Measurements from ENCODE around the gene FOXD4.
"Not testable (repeated sequence)": the region's sequence is repeated elsewhere in the genome, so short reads cannot be mapped to it uniquely, and the experiment has no call there.

FOXD4 gene

GRCh38 chr9:94992-95391 is 23.2 kb downstream of the FOXD4 start:
- H3K36me3 ChIP-seq (replicated peaks; ENCODE audit: low read depth, low read length); H2AFZ ChIP-seq (ENCODE audit: low read depth, low read length); H3K9me3 ChIP-seq (ENCODE audit: insufficient read depth, low read length); H4K20me1 ChIP-seq (ENCODE audit: insufficient read depth, low read length); H3K27me3 ChIP-seq (ENCODE audit: low read depth, low read length); H3K4me3 ChIP-seq (ENCODE audit: low read length); H3K4me2 ChIP-seq (ENCODE audit: low read length); H3K4me1 ChIP-seq (ENCODE audit: low read length); H3K27ac ChIP-seq (ENCODE audit: low read length); H3K9ac ChIP-seq (ENCODE audit: low read length); H3K79me2 ChIP-seq (ENCODE audit: low read length): not testable (repeated sequence)

- H3K79me2 ChIP-seq (ENCODE audit: low read length); H3K4me2 ChIP-seq (ENCODE audit: low read length); H4K20me1 ChIP-seq (ENCODE audit: insufficient read depth, low read length); H3K9me3 ChIP-seq (ENCODE audit: insufficient read depth, low read length); H3K4me3 ChIP-seq (ENCODE audit: low read length); H3K27me3 ChIP-seq (ENCODE audit: low read depth, low read length); H3K4me1 ChIP-seq (ENCODE audit: low read length); H3K9ac ChIP-seq (ENCODE audit: low read length); H3K36me3 ChIP-seq (replicated peaks; ENCODE audit: low read depth, low read length); H3K27ac ChIP-seq (ENCODE audit: low read length); H2AFZ ChIP-seq (ENCODE audit: low read depth, low read length): not testable (repeated sequence)
Measured at GRCh38 chr9:94323-94722, 23.9 kb downstream of the FOXD4 start.

GRCh38 chr9:93909-94308 is 24.3 kb downstream of the FOXD4 start:
- H3K4me3 ChIP-seq (ENCODE audit: low read length); H4K20me1 ChIP-seq (ENCODE audit: insufficient read depth, low read length); H3K4me2 ChIP-seq (ENCODE audit: low read length); H3K4me1 ChIP-seq (ENCODE audit: low read length); H2AFZ ChIP-seq (ENCODE audit: low read depth, low read length); H3K36me3 ChIP-seq (replicated peaks; ENCODE audit: low read depth, low read length); H3K27me3 ChIP-seq (ENCODE audit: low read depth, low read length); H3K9ac ChIP-seq (ENCODE audit: low read length); H3K9me3 ChIP-seq (ENCODE audit: insufficient read depth, low read length); H3K79me2 ChIP-seq (ENCODE audit: low read length); H3K27ac ChIP-seq (ENCODE audit: low read length): not testable (repeated sequence)

- not testable (repeated sequence) for H3K27ac ChIP-seq (ENCODE audit: low read length); H3K4me1 ChIP-seq (ENCODE audit: low read length); H3K9me3 ChIP-seq (ENCODE audit: insufficient read depth, low read length); H3K79me2 ChIP-seq (ENCODE audit: low read length); H4K20me1 ChIP-seq (ENCODE audit: insufficient read depth, low read length); H3K9ac ChIP-seq (ENCODE audit: low read length); H3K4me2 ChIP-seq (ENCODE audit: low read length); H2AFZ ChIP-seq (ENCODE audit: low read depth, low read length); H3K4me3 ChIP-seq (ENCODE audit: low read length); H3K27me3 ChIP-seq (ENCODE audit: low read depth, low read length); H3K36me3 ChIP-seq (replicated peaks; ENCODE audit: low read depth, low read length)
Measured at GRCh38 chr9:90851-91250, 27.4 kb downstream of the FOXD4 start.

- not testable (repeated sequence) for H3K9ac ChIP-seq (ENCODE audit: low read length); H3K36me3 ChIP-seq (replicated peaks; ENCODE audit: low read depth, low read length); H3K4me1 ChIP-seq (ENCODE audit: low read length); H3K27me3 ChIP-seq (ENCODE audit: low read depth, low read length); H3K9me3 ChIP-seq (ENCODE audit: insufficient read depth, low read length); H3K27ac ChIP-seq (ENCODE audit: low read length); H2AFZ ChIP-seq (ENCODE audit: low read depth, low read length); H3K79me2 ChIP-seq (ENCODE audit: low read length); H3K4me2 ChIP-seq (ENCODE audit: low read length); H4K20me1 ChIP-seq (ENCODE audit: insufficient read depth, low read length); H3K4me3 ChIP-seq (ENCODE audit: low read length)
Measured at GRCh38 chr9:88396-89037, 29.7 kb downstream of the FOXD4 start.

GRCh38 chr9:87860-88259 is 30.4 kb downstream of the FOXD4 start:
- H3K9me3 ChIP-seq (ENCODE audit: insufficient read depth, low read length); H3K9ac ChIP-seq (ENCODE audit: low read length); H3K27ac ChIP-seq (ENCODE audit: low read length); H3K4me3 ChIP-seq (ENCODE audit: low read length); H3K27me3 ChIP-seq (ENCODE audit: low read depth, low read length); H2AFZ ChIP-seq (ENCODE audit: low read depth, low read length); H3K79me2 ChIP-seq (ENCODE audit: low read length); H3K36me3 ChIP-seq (replicated peaks; ENCODE audit: low read depth, low read length); H4K20me1 ChIP-seq (ENCODE audit: insufficient read depth, low read length); H3K4me1 ChIP-seq (ENCODE audit: low read length); H3K4me2 ChIP-seq (ENCODE audit: low read length): not testable (repeated sequence)

GRCh38 chr9:87105-87504 is 31.1 kb downstream of the FOXD4 start:
- not testable (repeated sequence) for H3K9ac ChIP-seq (ENCODE audit: low read length); H4K20me1 ChIP-seq (ENCODE audit: insufficient read depth, low read length); H3K27ac ChIP-seq (ENCODE audit: low read length); H3K27me3 ChIP-seq (ENCODE audit: low read depth, low read length); H2AFZ ChIP-seq (ENCODE audit: low read depth, low read length); H3K9me3 ChIP-seq (ENCODE audit: insufficient read depth, low read length); H3K4me1 ChIP-seq (ENCODE audit: low read length); H3K4me2 ChIP-seq (ENCODE audit: low read length); H3K79me2 ChIP-seq (ENCODE audit: low read length); H3K36me3 ChIP-seq (replicated peaks; ENCODE audit: low read depth, low read length); H3K4me3 ChIP-seq (ENCODE audit: low read length)

GRCh38 chr9:86697-87096 is 31.5 kb downstream of the FOXD4 start:
- not testable (repeated sequence) for H3K36me3 ChIP-seq (replicated peaks; ENCODE audit: low read depth, low read length); H3K4me3 ChIP-seq (ENCODE audit: low read length); H3K9ac ChIP-seq (ENCODE audit: low read length); H3K9me3 ChIP-seq (ENCODE audit: insufficient read depth, low read length); H2AFZ ChIP-seq (ENCODE audit: low read depth, low read length); H3K27me3 ChIP-seq (ENCODE audit: low read depth, low read length); H3K27ac ChIP-seq (ENCODE audit: low read length); H3K79me2 ChIP-seq (ENCODE audit: low read length); H3K4me1 ChIP-seq (ENCODE audit: low read length); H3K4me2 ChIP-seq (ENCODE audit: low read length); H4K20me1 ChIP-seq (ENCODE audit: insufficient read depth, low read length)

- H4K20me1 ChIP-seq (ENCODE audit: insufficient read depth, low read length); H3K4me2 ChIP-seq (ENCODE audit: low read length); H3K27me3 ChIP-seq (ENCODE audit: low read depth, low read length); H3K9ac ChIP-seq (ENCODE audit: low read length); H3K36me3 ChIP-seq (replicated peaks; ENCODE audit: low read depth, low read length); H3K4me3 ChIP-seq (ENCODE audit: low read length); H2AFZ ChIP-seq (ENCODE audit: low read depth, low read length); H3K27ac ChIP-seq (ENCODE audit: low read length); H3K4me1 ChIP-seq (ENCODE audit: low read length); H3K79me2 ChIP-seq (ENCODE audit: low read length); H3K9me3 ChIP-seq (ENCODE audit: insufficient read depth, low read length): not testable (repeated sequence)
Measured at GRCh38 chr9:82932-83689, 35.1 kb downstream of the FOXD4 start.

- H3K9me3 ChIP-seq (ENCODE audit: insufficient read depth, low read length); H3K79me2 ChIP-seq (ENCODE audit: low read length); H4K20me1 ChIP-seq (ENCODE audit: insufficient read depth, low read length); H3K27ac ChIP-seq (ENCODE audit: low read length); H3K27me3 ChIP-seq (ENCODE audit: low read depth, low read length); H2AFZ ChIP-seq (ENCODE audit: low read depth, low read length); H3K4me2 ChIP-seq (ENCODE audit: low read length); H3K36me3 ChIP-seq (replicated peaks; ENCODE audit: low read depth, low read length); H3K4me1 ChIP-seq (ENCODE audit: low read length); H3K9ac ChIP-seq (ENCODE audit: low read length); H3K4me3 ChIP-seq (ENCODE audit: low read length): not testable (repeated sequence)
Measured at GRCh38 chr9:78333-78732, 39.9 kb downstream of the FOXD4 start.
